Progenitor cell of endocrine pancreas (in vitro differentiated cells): ENCODE measurements around the gene USP32. TPM values are rescaled to one million over a fixed set of nuclear protein-coding genes. Genes with fewer than 3 reads are reported as not detected.
A peak's percentile ranks its signal among the peaks of the same experiment; 100 is the strongest.

ENCODE experiments used
- DNase-seq: peaks from one replicate; pipeline ENCODE4 v3.0.0; 2021; ENCODE audit warnings: low spot score; ENCODE audit not compliant: unreplicated experiment
- H3K27ac Mint-ChIP-seq: 2 replicates; pipeline ENCODE4 v1.8.0; 2021; ENCODE audit warnings: mild to moderate bottlenecking, moderate library complexity, mixed read lengths
- H3K27me3 Mint-ChIP-seq: 2 replicates; pipeline ENCODE4 v1.8.0; 2021; ENCODE audit warnings: mixed read lengths
- H3K36me3 Mint-ChIP-seq: 2 replicates; pipeline ENCODE4 v1.8.0; 2022; ENCODE audit warnings: mixed read lengths; ENCODE audit not compliant: insufficient read depth
- H3K4me1 Mint-ChIP-seq: 2 replicates; pipeline ENCODE4 v1.8.0; 2021; ENCODE audit warnings: low read depth, mixed read lengths
- H3K4me3 Mint-ChIP-seq: 2 replicates; pipeline ENCODE4 v1.8.0; 2021; ENCODE audit warnings: low read depth, mild to moderate bottlenecking, moderate library complexity, mixed read lengths
- H3K9me3 Mint-ChIP-seq: 2 replicates; pipeline ENCODE4 v1.8.0; 2021; ENCODE audit warnings: low read depth, mixed read lengths
- CTCF ChIP-seq: fragments of 200-600 bp; sonication (generic); IDR thresholded peaks from one replicate; pipeline ENCODE4 v1.5.0; 2021; ENCODE audit warnings: antibody characterized with exemption, mild to moderate bottlenecking; ENCODE audit not compliant: unreplicated experiment
- total RNA-seq: library from RNA; stranded (reverse); gene quantifications from 2 replicates; pipeline ENCODE4 v1.2.1, GENCODE V29; 2021

The USP32 gene
- total RNA-seq, 1 donor from 2014 or later = 42.7 TPM

- peaks cover 30% of the 10 kb centered on the region for H3K4me1 Mint-ChIP-seq
- H3K4me3 Mint-ChIP-seq = no peak overlapping the region
- H3K27me3 Mint-ChIP-seq = peaks cover 72% of the 10 kb centered on the region
- H3K27ac Mint-ChIP-seq = no peak overlapping the region
- no peaks in the 10 kb centered on the region for H3K36me3 Mint-ChIP-seq
- no peak for TF ChIP-seq CTCF
- no peak for DNase-seq
- H3K9me3 Mint-ChIP-seq = no peaks in the 10 kb centered on the region
These were observed 243.6 kb downstream of the USP32 start for GRCh38 chr17:60148373-60148772.

- no peak overlapping the region for H3K4me3 Mint-ChIP-seq
- H3K27me3 Mint-ChIP-seq = peaks cover 74% of the 10 kb centered on the region
- DNase-seq = no peak
- no peaks in the 10 kb centered on the region for H3K9me3 Mint-ChIP-seq
- H3K27ac Mint-ChIP-seq = no peak overlapping the region
- TF ChIP-seq CTCF = no peak
- no peaks in the 10 kb centered on the region for H3K36me3 Mint-ChIP-seq
- H3K4me1 Mint-ChIP-seq = peaks cover 37% of the 10 kb centered on the region
These were observed 244.2 kb downstream of the USP32 start for GRCh38 chr17:60147553-60148223.

- TF ChIP-seq CTCF = no peak
- Mint-ChIP-seq H3K27ac (no peak overlapping the region), H3K27me3 (peaks cover 74% of the 10 kb centered on the region), H3K9me3 (no peaks in the 10 kb centered on the region), H3K4me1 (peaks cover 38% of the 10 kb centered on the region), H3K4me3 (no peak overlapping the region), H3K36me3 (no peaks in the 10 kb centered on the region)
- DNase-seq = no peak
These were observed 245.7 kb downstream of the USP32 start for GRCh38 chr17:60146206-60146605.

- no peaks in the 10 kb centered on the region for H3K9me3 Mint-ChIP-seq
- H3K27ac Mint-ChIP-seq = peak overlapping the region; percentile 39
- H3K4me3 Mint-ChIP-seq = peak overlapping the region; percentile 31
- TF ChIP-seq CTCF = no peak
- H3K27me3 Mint-ChIP-seq = peaks cover 76% of the 10 kb centered on the region
- peaks cover 32% of the 10 kb centered on the region for H3K4me1 Mint-ChIP-seq
- H3K36me3 Mint-ChIP-seq = no peaks in the 10 kb centered on the region
- no peak for DNase-seq
These were observed 246.7 kb downstream of the USP32 start for GRCh38 chr17:60145006-60145935.

GRCh38 chr17:60142872-60143499 lies 248.9 kb downstream of the USP32 start:
- DNase-seq = peak; percentile 64
- TF ChIP-seq CTCF = peak; percentile 80
- Mint-ChIP-seq H3K27me3 (peaks cover 83% of the 10 kb centered on the region), H3K4me1 (peaks cover 30% of the 10 kb centered on the region), H3K9me3 (no peaks in the 10 kb centered on the region), H3K27ac (peak overlapping the region; percentile 71), H3K36me3 (no peaks in the 10 kb centered on the region), H3K4me3 (peak overlapping the region; percentile 33)
